ENCODE data around the gene SHISAL1.

DNA sequence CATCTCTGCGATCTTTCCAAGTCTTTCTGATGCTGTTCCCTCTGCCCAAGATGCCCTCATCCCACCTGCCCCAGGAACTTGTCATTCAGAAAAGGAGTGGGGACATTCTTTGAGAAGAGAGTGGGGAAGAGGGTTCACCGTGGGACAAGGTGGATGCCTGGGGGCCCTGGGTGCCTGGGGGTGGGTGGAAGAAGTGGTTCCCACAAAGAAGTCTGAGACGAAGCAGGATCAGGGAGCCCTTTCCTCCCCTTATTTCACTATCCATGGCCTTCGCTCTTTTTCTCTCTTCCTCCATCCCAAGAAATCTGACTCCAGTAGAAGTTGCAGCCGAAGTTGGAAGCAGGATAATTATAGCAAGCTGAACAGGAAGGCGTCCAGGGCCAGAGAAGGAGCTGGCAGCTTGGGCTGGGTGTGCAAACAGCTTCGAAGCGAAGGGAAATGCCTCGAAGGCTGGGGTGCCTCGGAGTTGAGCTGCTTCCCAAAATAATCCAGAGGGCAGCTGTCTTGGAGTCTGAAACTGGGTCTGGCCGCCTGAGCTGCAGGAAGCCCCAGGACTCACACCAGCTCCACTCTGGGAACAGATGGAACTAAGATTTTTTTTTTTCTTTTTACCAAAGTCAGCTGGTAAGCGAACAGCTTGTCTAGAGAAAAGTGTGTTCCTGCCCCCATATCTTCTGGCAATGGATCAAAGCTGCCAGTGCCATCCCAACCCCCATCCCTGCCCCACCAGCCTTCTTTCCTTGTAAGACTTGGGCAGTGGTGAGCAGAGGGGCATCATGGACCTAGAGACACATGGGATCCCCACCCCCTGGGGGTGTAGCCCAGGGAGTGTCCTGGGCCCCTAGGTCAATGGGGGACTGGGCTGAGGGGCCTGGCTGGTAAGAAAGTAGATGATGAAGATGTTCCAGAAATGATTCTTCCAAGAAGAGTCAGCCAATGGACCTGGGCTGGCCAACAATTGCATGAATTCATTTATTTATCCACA lies 100.5 kb downstream of the SHISAL1 start:
- TF ChIP-seq, protein P1, sequence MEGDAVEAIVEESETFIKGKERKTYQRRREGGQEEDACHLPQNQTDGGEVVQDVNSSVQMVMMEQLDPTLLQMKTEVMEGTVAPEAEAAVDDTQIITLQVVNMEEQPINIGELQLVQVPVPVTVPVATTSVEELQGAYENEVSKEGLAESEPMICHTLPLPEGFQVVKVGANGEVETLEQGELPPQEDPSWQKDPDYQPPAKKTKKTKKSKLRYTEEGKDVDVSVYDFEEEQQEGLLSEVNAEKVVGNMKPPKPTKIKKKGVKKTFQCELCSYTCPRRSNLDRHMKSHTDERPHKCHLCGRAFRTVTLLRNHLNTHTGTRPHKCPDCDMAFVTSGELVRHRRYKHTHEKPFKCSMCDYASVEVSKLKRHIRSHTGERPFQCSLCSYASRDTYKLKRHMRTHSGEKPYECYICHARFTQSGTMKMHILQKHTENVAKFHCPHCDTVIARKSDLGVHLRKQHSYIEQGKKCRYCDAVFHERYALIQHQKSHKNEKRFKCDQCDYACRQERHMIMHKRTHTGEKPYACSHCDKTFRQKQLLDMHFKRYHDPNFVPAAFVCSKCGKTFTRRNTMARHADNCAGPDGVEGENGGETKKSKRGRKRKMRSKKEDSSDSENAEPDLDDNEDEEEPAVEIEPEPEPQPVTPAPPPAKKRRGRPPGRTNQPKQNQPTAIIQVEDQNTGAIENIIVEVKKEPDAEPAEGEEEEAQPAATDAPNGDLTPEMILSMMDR (conservative IDR thresholded peaks at IDR 0.05 in 1 of 2, IDR thresholded peaks at IDR 0.05 in 1 of 2; ENCODE audit: extremely low read depth in 1 of 2, insufficient read depth in 1 of 2, low read depth in 1 of 2, low read length in 2 of 2), result no peak
- TF ChIP-seq EZH2 (IDR thresholded peaks at IDR 0.05; ENCODE audit: borderline replicate concordance, low read length), result no peak
